ENCODE results near the gene EPHA10.
"Not testable (repeated sequence)": the region's sequence is repeated elsewhere in the genome, so short reads cannot be mapped to it uniquely, and the experiment has no call there.

The EPHA10 gene

DNA sequence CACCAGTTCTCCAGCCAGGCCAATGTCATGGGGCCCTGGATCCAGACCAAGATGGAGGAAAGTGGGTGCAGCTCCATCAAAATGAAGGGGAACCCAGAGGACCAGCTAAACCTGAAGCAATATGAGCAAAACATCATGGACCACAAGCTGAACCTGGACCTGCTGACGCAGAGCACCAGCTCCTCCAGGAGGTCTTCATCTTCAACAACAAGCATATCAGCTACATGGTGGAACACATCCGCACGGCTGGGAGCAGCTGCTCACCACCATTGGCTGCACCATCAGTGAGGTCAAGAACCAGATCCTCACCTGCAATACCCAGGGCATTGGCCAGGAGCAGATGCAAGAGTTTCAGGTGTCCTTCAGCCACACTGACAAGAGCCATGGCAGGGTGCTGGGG is 13.7 kb upstream of the EPHA10 start:
- Mint-ChIP-seq H3K4me3 (no peak overlapping the region), H3K27ac (no peak overlapping the region), H3K9me3 (peaks cover 9% of the 10 kb centered on the region), H3K36me3 (ENCODE audit: low read depth) (no peaks in the 10 kb centered on the region), H3K27me3 (ENCODE audit: low read depth) (peaks cover 40% of the 10 kb centered on the region), H3K4me1 (no peaks in the 10 kb centered on the region)
- TF ChIP-seq, protein P1, sequence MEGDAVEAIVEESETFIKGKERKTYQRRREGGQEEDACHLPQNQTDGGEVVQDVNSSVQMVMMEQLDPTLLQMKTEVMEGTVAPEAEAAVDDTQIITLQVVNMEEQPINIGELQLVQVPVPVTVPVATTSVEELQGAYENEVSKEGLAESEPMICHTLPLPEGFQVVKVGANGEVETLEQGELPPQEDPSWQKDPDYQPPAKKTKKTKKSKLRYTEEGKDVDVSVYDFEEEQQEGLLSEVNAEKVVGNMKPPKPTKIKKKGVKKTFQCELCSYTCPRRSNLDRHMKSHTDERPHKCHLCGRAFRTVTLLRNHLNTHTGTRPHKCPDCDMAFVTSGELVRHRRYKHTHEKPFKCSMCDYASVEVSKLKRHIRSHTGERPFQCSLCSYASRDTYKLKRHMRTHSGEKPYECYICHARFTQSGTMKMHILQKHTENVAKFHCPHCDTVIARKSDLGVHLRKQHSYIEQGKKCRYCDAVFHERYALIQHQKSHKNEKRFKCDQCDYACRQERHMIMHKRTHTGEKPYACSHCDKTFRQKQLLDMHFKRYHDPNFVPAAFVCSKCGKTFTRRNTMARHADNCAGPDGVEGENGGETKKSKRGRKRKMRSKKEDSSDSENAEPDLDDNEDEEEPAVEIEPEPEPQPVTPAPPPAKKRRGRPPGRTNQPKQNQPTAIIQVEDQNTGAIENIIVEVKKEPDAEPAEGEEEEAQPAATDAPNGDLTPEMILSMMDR (IDR thresholded peaks at IDR 0.05; ENCODE audit: unreplicated experiment in 3 of 3): no peak

DNA sequence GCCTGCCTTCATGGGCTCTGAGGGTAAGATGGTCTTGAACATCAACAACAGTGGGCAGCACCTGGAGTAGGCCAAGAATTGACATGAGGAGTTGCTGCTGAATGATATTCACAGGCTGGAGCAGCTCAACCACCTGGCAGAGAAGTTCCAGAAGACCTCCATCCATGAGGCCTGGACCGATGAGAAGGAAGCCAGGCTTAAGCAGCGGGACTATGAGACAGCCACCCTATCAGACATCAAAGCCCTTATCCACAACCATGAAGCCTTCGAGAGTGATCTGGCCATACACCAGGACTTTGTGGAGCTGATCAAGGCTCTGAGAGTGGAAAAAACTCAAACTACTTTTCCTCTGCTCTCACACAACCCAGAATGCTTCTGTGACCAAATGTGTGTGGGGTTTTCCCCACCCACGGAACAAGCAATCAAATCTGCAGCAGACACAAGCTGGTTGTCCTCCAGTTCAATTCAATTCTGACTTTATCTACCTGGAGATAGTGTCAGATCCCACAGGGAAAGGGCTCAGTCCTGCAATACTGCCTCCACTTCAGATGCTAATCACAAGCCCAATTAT is 12.1 kb upstream of the EPHA10 start:
- H3K27ac Mint-ChIP-seq: no peak overlapping the region

GRCh38 chr1:37771440-37771839 is 6.5 kb upstream of the EPHA10 start:
- H3K27ac Mint-ChIP-seq; H3K36me3 Mint-ChIP-seq (ENCODE audit: low read depth); H3K9me3 Mint-ChIP-seq; H3K4me1 Mint-ChIP-seq; H3K4me3 Mint-ChIP-seq: not testable (repeated sequence)
- H3K27me3 Mint-ChIP-seq (ENCODE audit: low read depth): peaks cover 53% of the 10 kb centered on the region

More for the DNA sequence above, 12.1 kb upstream of the EPHA10 start:
- no peak overlapping the region for H3K4me3 Mint-ChIP-seq
- H3K27me3 Mint-ChIP-seq (ENCODE audit: low read depth): peaks cover 42% of the 10 kb centered on the region
- TF ChIP-seq, protein P1 (IDR thresholded peaks at IDR 0.05; ENCODE audit: unreplicated experiment in 3 of 3): no peak
- H3K9me3 Mint-ChIP-seq: peaks cover 9% of the 10 kb centered on the region
- H3K4me1 Mint-ChIP-seq: no peaks in the 10 kb centered on the region
- no peaks in the 10 kb centered on the region for H3K36me3 Mint-ChIP-seq (ENCODE audit: low read depth)

DNA sequence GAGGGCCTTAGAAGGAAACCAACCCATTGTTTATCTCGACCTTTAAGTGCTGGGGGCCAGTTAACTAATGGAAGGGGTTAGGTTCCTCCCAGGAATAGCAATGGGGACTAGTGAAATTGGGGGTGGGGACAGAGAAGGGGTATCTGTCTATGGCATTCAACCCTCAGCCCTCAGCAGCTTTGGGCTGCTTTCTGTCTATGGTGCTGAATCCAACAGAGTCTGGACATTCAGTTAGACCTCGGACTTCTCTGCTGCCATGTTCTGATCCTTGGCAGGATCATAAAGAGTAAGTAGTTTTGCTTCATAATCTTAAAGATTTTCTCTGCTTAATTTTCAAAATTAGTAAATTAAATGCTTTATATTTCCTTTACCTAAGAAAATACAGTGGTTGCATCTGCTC is 2.6 kb upstream of the EPHA10 start:
- Mint-ChIP-seq H3K27me3 (ENCODE audit: low read depth) (peaks cover 87% of the 10 kb centered on the region), H3K9me3 (peaks cover 7% of the 10 kb centered on the region), H3K27ac (no peak overlapping the region), H3K4me3 (no peak overlapping the region), H3K4me1 (no peaks in the 10 kb centered on the region), H3K36me3 (ENCODE audit: low read depth) (no peaks in the 10 kb centered on the region)
- TF ChIP-seq, protein P1 (IDR thresholded peaks at IDR 0.05; ENCODE audit: unreplicated experiment in 3 of 3): no peak

DNA sequence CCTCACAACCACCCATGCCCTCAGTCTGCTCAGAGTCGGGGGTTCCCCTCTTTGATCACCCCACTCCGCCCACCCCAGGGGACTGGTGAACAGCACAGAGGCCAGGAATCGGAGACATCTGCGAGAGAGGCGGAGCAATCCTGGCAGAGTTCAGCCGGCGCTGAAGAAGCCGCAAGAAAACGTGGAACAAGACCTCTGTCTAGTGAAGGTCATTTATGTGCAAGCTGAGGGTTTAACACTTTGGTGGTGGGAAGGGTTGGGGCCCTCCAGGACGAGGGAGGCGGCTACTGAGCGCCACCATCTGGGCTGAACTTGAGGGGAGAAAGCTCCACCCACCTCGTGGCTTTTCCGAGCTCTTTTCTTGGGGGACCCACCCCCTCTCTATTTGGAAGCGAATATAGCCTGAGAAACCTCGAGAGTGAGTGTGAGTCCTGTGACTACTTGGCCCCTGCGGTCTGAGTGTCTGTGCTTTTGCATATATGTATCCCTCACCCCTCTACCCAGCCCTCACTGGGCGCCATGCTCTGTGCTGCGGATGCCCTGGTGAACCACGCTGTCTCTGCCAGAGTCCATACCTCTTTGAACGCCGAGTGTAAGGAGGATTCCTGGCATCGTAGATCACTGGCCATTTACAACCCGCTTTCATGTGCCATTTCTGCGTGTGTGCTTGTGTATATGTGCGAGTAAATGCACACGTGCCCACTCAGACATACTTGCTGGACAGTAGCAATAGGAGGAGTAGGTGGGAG is 1.2 kb upstream of the EPHA10 start:
- TF ChIP-seq, protein P1 (IDR thresholded peaks at IDR 0.05; ENCODE audit: unreplicated experiment in 3 of 3): no peak
- Mint-ChIP-seq H3K4me1 (no peaks in the 10 kb centered on the region), H3K36me3 (ENCODE audit: low read depth) (no peaks in the 10 kb centered on the region), H3K4me3 (peak overlapping the region in 1 of 3 experiments; percentile 2), H3K27ac (no peak overlapping the region), H3K27me3 (ENCODE audit: low read depth) (peaks cover 94% of the 10 kb centered on the region), H3K9me3 (peaks cover 7% of the 10 kb centered on the region)

- TF ChIP-seq, protein P1 (IDR thresholded peaks at IDR 0.05; ENCODE audit: unreplicated experiment in 3 of 3): no peak
- Mint-ChIP-seq H3K4me1 (no peaks in the 10 kb centered on the region), H3K9me3 (peaks cover 4% of the 10 kb centered on the region), H3K27me3 (ENCODE audit: low read depth) (peaks cover 78% of the 10 kb centered on the region), H3K27ac (no peak overlapping the region), H3K36me3 (ENCODE audit: low read depth) (no peaks in the 10 kb centered on the region), H3K4me3 (peak overlapping the region; percentile 1 to 43 (median 13))
These were observed 500 bp downstream of the EPHA10 start for GRCh38 chr1:37764414-37764825.
